ENCODE measurements around the gene KCNJ16.

DNA sequence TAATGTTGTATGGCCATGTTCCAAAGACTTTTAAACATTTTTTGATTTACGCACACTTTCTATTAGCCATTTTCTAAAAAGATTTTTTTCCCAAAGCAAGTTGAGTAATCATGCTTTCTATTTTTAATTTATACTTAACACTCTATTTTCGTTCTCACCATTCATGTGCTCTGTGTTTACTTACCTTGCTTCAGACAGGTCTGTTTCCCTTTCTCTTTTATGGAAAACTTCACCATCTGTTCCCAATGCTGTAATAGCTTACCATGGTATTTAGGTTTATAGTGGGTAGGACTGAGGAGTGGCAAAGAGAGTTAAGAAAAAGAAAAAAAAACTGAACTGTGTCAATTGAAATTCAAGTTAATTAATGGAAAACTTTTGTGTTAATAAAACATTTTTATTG lies 37.5 kb upstream of the KCNJ16 start:
- no peak for TF ChIP-seq EZH2 (IDR thresholded peaks at IDR 0.05; ENCODE audit: insufficient read depth, poor library complexity, severe bottlenecking)
- TF ChIP-seq EZH2phosphoT487 (IDR thresholded peaks at IDR 0.05; ENCODE audit: insufficient read depth, low read depth): no peak
